Measurements from ENCODE around the gene SPTBN1.

The SPTBN1 gene

DNA sequence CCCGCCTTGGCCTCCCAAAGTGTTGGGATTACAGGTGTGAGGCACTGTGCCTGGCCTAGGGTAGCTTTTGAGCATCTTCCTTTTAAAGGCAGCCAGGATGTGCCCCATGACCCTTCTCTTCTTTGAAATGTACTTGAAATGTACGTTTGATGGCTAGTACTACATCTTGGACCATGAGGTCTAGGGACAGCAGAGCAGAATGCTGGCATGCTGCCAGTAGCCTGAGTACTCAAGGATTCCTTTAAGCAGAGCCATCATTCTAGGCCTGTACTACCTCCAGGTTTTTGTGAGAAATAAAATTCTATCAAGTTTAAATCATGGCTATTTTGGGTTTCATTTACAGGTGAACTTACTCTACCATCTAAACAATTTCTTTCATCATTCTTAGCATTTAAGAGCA lies 264.4 kb downstream of the SPTBN1 start:
- Histone ChIP-seq H3K36me3 (replicated peaks) (no peaks in the 10 kb centered on the region), H3K27me3 (replicated peaks) (peaks cover 4% of the 10 kb centered on the region), H3K27ac (no peak overlapping the region), H3K4me3 (ENCODE audit: low read depth, low read length) (no peak overlapping the region)
- DNase-seq, result no peak
- in situ Hi-C loops (cut with HindIII; ENCODE audit: low pct_ligation_motif_present, low sequenced_read_pairs), result no loop called here
- TF ChIP-seq CTCF (IDR thresholded peaks at IDR 0.05; ENCODE audit: low read depth, low read length, missing control alignments), result no peak
